HCT116 (cell line): ENCODE results near the gene ISOC1. TPM values are rescaled to one million over a fixed set of nuclear protein-coding genes. Genes with fewer than 3 reads are reported as not detected.

ENCODE experiments used
- ATAC-seq: fragments of 200-7000 bp; cut with Tn5 transposase; 2 replicates; pipeline ENCODE4 v1.9.1; 2020; ENCODE audit warnings: mild to moderate bottlenecking, moderate library complexity
- BruUV-seq: library from RNA; stranded (reverse); fragments of 400-500 nt; replicated peaks from 2 replicates; lab custom pipeline; 2021; lab: Mats Ljungman, UMichigan
- CTCF ChIA-PET: fragments of 300-600 bp; sonication (Branson Sonifier 250); formaldehyde crosslinking; loops from one replicate; lab custom pipeline; 2021; ENCODE audit warnings: antibody characterized with exemption; lab: Charles Lee
- POLR2A ChIA-PET: fragments of 300-600, 350-600 bp; sonication (Branson Sonifier 250); formaldehyde crosslinking; loops from one replicate; lab custom pipeline; 2021; ENCODE audit warnings: antibody characterized with exemption; lab: Charles Lee
- RAD21 ChIA-PET, 2 experiments: fragments of 300-600 bp; sonication (Branson Sonifier 250); formaldehyde crosslinking; loops; one replicate each; lab custom pipeline; 2023; ENCODE audit warnings: low total read pairs in 2 of 2; ENCODE audit not compliant: uncharacterized antibody in 2 of 2, unreplicated experiment in 2 of 2, low non-redundant PET in 1 of 2; lab: Charles Lee
- DNase-seq: peaks from one replicate; pipeline ENCODE4 v3.0.0-alpha.2; 2010; ENCODE audit warnings: low read depth, low spot score
- H2AFZ ChIP-seq: fragments of 200-600 bp; shearing (Covaris generic), sonication (generic); 2 replicates; pipeline ENCODE4 v1.6.1; 2017; ENCODE audit warnings: low read depth, mixed run types, mixed read lengths, antibody characterized with exemption, low read length; ENCODE audit not compliant: poor library complexity, severe bottlenecking
- H3K27ac ChIP-seq: 2 replicates; pipeline ENCODE4 v1.5.1; 2012; ENCODE audit warnings: low read depth, low read length
- H3K27me3 ChIP-seq: fragments of 200-600 bp; sonication (generic); 2 replicates; pipeline ENCODE4 v1.6.1; 2016; ENCODE audit warnings: mixed run types, low read length, mixed read lengths; ENCODE audit not compliant: insufficient read depth
- H3K36me3 ChIP-seq, 2 experiments: fragments of 200-500 bp in 1 of 2; fragments of 200-600 bp in 1 of 2; sonication (Bioruptor generic) in 1 of 2; sonication (generic) in 1 of 2; 2 replicates each; pipeline versions ENCODE4 v1.5.1 to v1.6.1; 2014 to 2016; ENCODE audit warnings: low read length in 2 of 2, inconsistent platforms in 1 of 2, mixed read lengths in 1 of 2, mixed run types in 1 of 2; ENCODE audit not compliant: insufficient read depth in 2 of 2, control insufficient read depth in 1 of 2
- H3K4me1 ChIP-seq, 2 experiments: fragments of 200-600 bp in 1 of 2; sonication (generic) in 1 of 2; 2 replicates each; pipeline versions ENCODE4 v1.5.1 to v1.6.1; 2012 to 2017; ENCODE audit warnings: low read length in 2 of 2, inconsistent platforms in 1 of 2, mild to moderate bottlenecking in 1 of 2, mixed read lengths in 1 of 2, mixed run types in 1 of 2, moderate library complexity in 1 of 2; ENCODE audit not compliant: insufficient read depth in 2 of 2, control insufficient read depth in 1 of 2
- H3K4me2 ChIP-seq: fragments of 200-600 bp; sonication (generic); 2 replicates; pipeline ENCODE4 v1.6.1; 2017; ENCODE audit warnings: mixed run types, low read length, mixed read lengths
- H3K4me3 ChIP-seq, 2 experiments: fragments of 200-600 bp in 1 of 2; sonication (generic) in 1 of 2; replicated peaks in 1 of 2; 2 replicates each; pipeline ENCODE4 v1.5.1; 2011 to 2016; ENCODE audit warnings: low read length in 2 of 2, control low read depth in 1 of 2, low read depth in 1 of 2, mild to moderate bottlenecking in 1 of 2, mixed read lengths in 1 of 2, mixed run types in 1 of 2
- H3K79me2 ChIP-seq: fragments of 200-600 bp; sonication (generic); 2 replicates; pipeline ENCODE4 v1.6.1; 2017; ENCODE audit warnings: mild to moderate bottlenecking, mixed run types, low read length, moderate library complexity, mixed read lengths; ENCODE audit not compliant: insufficient read depth
- H3K9ac ChIP-seq: fragments of 200-600 bp; sonication (generic); 2 replicates; pipeline ENCODE4 v1.6.1; 2016; ENCODE audit warnings: low read length, mixed read lengths
- H3K9me2 ChIP-seq: fragments of 200-600 bp; sonication (generic), shearing (Covaris generic); 2 replicates; pipeline ENCODE4 v1.6.1; 2017; ENCODE audit warnings: mixed run types, mild to moderate bottlenecking, moderate library complexity; ENCODE audit not compliant: insufficient read depth
- H3K9me3 ChIP-seq, 2 experiments: fragments of 200-500 bp in 1 of 2; fragments of 200-600 bp in 1 of 2; sonication (Bioruptor generic) in 1 of 2; sonication (generic) in 1 of 2; 2 replicates each; pipeline ENCODE4 v1.6.1; 2014 to 2017; ENCODE audit warnings: low read length in 2 of 2, mixed read lengths in 2 of 2, inconsistent platforms in 1 of 2, low read depth in 1 of 2, mild to moderate bottlenecking in 1 of 2, mixed run types in 1 of 2, moderate library complexity in 1 of 2; ENCODE audit not compliant: control insufficient read depth in 1 of 2, insufficient read depth in 1 of 2
- H4K20me1 ChIP-seq: fragments of 200-600 bp; sonication (generic), shearing (Covaris generic); 2 replicates; pipeline ENCODE4 v1.6.1; 2017; ENCODE audit warnings: mixed run types, mild to moderate bottlenecking, moderate library complexity; ENCODE audit not compliant: insufficient read depth
- CTCF ChIP-seq, 3 experiments: fragments of 200-600 bp in 1 of 3; sonication (generic) in 1 of 3; IDR thresholded peaks in 2 of 3; conservative IDR thresholded peaks in 1 of 3; 2 replicates each; pipeline ENCODE4 v1.5.1; 2012 to 2017; ENCODE audit warnings: low read depth in 2 of 3, low read length in 2 of 3, antibody characterized with exemption in 1 of 3, borderline replicate concordance in 1 of 3, control low read depth in 1 of 3, mild to moderate bottlenecking in 1 of 3, mixed read lengths in 1 of 3, mixed run types in 1 of 3, moderate library complexity in 1 of 3; ENCODE audit not compliant: insufficient read depth in 1 of 3
- RAD21 ChIP-seq: IDR thresholded peaks from 2 replicates; pipeline ENCODE4 v1.6.1; 2012; ENCODE audit warnings: low read depth, mild to moderate bottlenecking
- REST ChIP-seq: IDR thresholded peaks from 2 replicates; pipeline ENCODE4 v1.6.1; 2012; ENCODE audit warnings: low read depth
- intact Hi-C: fragments of 100-400 bp; cut with micrococcal nuclease; formaldehyde crosslinking; loops from 2 replicates; pipeline ENCODE4 v1.10.0; 2022
- total RNA-seq: library from RNA; stranded (reverse); gene quantifications from one replicate; pipeline ENCODE4 v1.2.1, GENCODE V29; 2021; ENCODE audit not compliant: unreplicated experiment

The ISOC1 gene
- total RNA-seq, 1 experiment from 2014 or later = 42.9 TPM

- no TSS peak for BruUV-seq
- H2AFZ ChIP-seq = no peak overlapping the region
- H3K27me3 ChIP-seq = no peaks in the 10 kb centered on the region
- H3K9me3 ChIP-seq = no peaks in the 10 kb centered on the region
- no peak overlapping the region for H3K4me2 ChIP-seq
- no peak overlapping the region for H3K4me3 ChIP-seq
- no peak overlapping the region for H3K27ac ChIP-seq
- H4K20me1 ChIP-seq = no peaks in the 10 kb centered on the region
- POLR2A ChIA-PET = no interaction called here
- RAD21 ChIA-PET = no interaction called here
- H3K9ac ChIP-seq = no peak overlapping the region
- H3K4me1 ChIP-seq = no peaks in the 10 kb centered on the region; a peak in 1 of 4 replicates
- no peaks in the 10 kb centered on the region for H3K9me2 ChIP-seq
- intact Hi-C loops = no loop called here
- no peak for ATAC-seq
- 0 out of 2 replicates have a peak, but pooled peaks have one; percentile 21 for TF ChIP-seq RAD21
- no peak for TF ChIP-seq REST
- peak in 2 of 3 experiments; percentile 27 to 29; a peak in 2 of 6 replicates for TF ChIP-seq CTCF (IDR thresholded peaks at IDR 0.05 in 2 of 3, conservative IDR thresholded peaks at IDR 0.05 in 1 of 3; ENCODE audit: borderline replicate concordance in 1 of 3, insufficient read depth in 1 of 3, low read depth in 2 of 3, low read length in 2 of 3)
- CTCF ChIA-PET = no interaction called here
- no peak for DNase-seq
- H3K36me3 ChIP-seq = 0 out of 4 replicates have a peak, but pooled peaks cover 0 to 3% of the 10 kb centered on the region in 2 experiments
- peaks cover 4% of the 10 kb centered on the region; the same call in 1 of the 2 replicates for H3K79me2 ChIP-seq
Measured at GRCh38 chr5:129113867-129114266, 19.3 kb downstream of the ISOC1 start.
